ENCODE data around the gene TAOK2.
"Not testable (repeated sequence)": the region's sequence is repeated elsewhere in the genome, so short reads cannot be mapped to it uniquely, and the experiment has no call there.

TAOK2 gene

DNA sequence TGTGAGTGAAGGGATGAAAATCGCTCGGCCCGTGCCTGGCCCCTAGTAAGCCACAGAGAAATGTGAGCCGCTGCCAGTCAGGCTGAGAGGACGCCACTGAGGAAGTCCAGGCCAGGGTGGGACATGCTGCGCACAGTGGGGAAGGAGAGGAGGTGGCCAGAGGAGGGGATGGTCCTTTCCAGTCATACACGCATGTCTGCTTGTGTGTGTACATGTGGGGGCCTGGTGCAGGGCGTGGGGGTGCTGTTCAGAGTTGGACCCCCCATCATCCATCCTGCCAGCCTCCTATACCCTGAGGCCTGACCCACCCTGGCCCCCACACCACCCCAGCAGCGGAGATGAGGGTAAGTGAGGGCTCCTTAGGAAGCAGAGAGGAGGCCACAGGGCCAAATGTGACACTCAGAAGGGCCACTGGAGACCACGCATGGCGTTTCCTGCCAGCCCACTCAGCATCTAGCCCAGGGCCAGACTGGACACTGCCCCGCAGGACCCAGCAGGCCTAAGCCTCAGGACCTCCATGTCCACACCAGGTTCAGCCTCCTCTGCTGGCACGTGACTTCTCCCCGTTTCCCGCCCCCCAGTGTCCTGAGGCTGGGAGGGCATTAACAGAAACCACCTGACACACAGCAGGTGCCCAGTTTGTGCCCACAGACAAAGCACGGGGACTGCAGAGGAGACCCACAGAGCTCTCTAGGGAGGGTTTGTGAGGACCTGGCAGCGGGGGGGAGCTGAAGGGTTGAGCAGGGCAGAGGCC, 30.2 kb downstream of the TAOK2 start:
- DNase-seq (ENCODE audit: low read depth in 1 of 2, low spot score in 1 of 2), result no peak

DNA sequence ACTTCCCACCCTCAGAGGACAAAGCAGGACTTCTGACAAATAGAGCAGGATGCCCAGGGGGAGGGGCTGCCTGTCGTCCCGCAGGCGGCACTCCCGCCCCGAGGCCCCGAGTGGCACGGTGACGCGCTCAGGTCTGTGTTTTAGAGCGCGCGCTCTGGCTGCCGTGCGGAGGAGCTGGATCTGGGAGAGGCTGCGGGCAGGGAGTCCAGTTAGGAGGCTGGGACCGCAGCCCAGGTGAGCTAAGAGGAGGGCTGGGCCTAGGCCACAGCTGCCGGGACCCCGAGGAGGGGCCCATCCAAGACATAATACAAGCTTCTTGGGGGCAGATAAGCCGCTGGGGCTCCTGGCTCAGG, 30.7 kb downstream of the TAOK2 start:
- no peak for DNase-seq (ENCODE audit: low read depth in 1 of 2, low spot score in 1 of 2)

DNA sequence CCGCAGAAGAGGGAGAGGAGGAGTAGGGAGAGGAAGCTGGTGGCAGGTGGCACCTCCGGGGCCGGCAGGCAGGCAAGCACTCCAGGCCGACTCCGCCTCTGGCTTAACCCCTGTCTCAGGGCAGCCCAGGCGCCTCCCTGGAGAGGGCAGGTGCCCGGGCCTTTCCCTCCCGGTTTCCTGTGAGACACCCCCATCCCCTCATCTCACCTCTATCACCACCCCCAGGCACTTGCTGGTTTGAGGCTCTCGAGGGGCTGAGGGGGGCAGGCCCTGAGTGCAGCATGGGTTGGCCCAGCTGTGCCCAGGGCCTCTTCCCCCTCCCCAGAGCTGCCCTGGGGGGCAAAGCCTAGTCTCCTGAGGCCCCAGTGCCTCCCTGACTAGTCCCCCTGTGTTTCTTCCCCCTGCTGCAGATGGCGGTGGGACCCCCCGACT, 31.2 kb downstream of the TAOK2 start:
- no peak for DNase-seq (ENCODE audit: low read depth in 1 of 2, low spot score in 1 of 2)

DNA sequence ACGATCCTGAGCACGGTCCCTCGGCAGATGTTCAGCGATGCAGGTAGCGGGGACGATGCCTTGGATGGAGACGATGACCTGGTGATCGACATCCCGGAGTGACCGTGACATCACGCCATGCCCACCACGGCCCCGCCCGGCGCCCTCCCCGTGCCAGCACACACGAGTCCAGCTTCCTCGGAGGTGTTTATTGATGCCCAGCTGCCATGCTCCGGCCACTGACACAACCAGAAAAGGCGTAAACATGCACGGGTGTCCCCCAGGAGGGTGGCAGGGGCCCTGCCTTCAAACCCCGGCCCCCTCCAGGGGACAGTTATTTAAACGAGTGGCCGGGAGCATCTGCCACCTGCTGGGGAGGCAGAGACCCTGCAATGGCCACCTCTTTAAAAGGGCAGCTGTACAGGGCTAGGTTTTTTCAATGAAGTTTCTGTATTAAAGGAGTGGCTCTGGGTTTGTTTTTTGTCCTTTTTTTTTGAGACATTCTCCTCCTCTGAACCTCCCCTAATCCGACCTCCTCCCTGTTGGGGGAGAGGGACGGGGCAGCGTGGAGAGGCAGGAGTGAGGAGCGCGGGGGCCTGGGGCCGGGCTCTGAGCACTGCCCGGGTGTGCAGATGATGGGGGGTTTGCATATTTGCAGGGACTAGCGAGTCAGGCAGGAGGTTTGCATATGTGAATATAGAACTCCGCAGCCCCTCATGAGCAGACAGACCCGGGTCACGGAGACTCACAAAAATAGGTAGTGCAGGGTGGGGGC, 31.9 kb downstream of the TAOK2 start:
- no peak for DNase-seq (ENCODE audit: low read depth in 1 of 2, low spot score in 1 of 2)

DNA sequence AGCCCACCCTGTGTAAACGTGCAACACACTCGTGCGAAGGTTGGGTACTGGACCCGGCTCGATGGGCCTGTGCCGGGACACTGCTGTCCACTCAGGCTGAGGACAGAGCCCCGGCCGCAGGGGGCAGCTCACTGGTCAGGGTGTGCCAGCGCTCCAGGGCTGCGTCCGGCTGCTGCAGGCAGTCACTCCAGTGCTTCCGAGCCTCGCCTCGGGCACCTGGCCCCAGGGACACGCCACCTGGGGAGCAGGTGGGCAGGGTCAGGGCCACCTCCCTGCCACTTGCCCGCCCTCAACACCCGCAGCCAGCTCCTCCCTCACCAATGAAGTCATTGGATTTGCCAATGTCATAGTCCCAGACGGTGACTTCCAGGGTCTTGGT, 32.4 kb downstream of the TAOK2 start:
- DNase-seq (ENCODE audit: low read depth in 1 of 2, low spot score in 1 of 2), result no peak

DNA sequence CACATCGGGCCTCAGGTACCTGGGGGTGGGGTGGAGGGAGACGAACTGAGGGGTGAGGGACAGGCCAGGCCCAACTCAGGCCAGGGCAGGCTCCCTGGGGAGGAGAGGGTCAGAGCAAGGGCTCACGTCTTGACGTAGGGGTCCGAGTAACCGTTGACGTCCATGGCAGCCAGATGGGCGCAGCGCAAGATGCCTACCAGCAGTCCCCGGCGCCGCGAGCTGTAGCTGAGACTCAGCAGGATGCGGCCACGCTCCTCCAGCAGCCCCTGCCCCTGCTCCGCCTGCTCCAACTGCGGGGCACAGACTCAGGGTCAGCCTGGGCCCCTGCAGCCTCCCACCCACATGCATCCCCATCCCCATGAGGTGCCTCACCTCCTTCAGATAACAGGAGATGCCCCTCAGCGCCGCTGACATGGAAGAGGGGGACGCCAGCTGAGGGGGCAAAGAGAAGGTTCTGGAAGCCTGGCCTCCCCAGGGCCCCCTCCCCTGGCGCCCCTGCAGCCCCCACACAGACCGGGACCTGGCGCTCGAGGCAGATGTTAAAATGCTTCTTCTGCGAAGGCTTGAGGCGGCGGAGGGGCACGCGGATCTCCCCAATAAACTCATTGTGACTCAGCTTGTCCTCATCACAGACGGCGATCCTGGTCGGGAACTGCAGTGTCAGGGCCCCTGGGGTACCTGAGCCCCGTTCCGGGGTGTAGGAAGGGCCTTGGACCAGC, 33.1 kb downstream of the TAOK2 start:
- no peak for DNase-seq (ENCODE audit: low read depth in 1 of 2, low spot score in 1 of 2)

DNA sequence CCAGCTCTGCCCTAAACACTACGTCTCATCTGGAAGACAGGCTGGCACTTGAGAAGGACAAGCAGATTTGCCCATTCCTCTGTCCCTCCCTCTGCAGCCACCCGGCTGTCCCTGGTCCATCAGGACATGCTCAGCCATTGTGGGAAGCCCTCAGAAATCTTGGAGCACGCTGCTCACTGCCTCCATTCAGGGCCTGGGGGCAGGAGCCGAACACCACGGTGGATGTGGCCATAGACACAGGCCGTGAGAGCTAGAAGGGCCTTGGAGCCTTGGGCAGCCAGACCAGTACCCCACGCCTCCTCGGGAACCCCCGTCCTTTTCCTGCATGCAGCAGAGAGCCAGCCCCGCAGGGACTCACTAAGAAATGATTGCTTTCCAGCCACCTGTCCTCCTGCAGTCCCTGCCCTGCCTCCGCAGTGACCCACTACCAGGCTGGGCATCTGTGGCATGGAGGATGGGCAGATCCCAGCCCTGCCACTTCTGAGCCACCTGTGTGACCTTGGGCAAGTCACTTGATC, 33.8 kb downstream of the TAOK2 start:
- no peak for DNase-seq (ENCODE audit: low read depth in 1 of 2, low spot score in 1 of 2)

DNA sequence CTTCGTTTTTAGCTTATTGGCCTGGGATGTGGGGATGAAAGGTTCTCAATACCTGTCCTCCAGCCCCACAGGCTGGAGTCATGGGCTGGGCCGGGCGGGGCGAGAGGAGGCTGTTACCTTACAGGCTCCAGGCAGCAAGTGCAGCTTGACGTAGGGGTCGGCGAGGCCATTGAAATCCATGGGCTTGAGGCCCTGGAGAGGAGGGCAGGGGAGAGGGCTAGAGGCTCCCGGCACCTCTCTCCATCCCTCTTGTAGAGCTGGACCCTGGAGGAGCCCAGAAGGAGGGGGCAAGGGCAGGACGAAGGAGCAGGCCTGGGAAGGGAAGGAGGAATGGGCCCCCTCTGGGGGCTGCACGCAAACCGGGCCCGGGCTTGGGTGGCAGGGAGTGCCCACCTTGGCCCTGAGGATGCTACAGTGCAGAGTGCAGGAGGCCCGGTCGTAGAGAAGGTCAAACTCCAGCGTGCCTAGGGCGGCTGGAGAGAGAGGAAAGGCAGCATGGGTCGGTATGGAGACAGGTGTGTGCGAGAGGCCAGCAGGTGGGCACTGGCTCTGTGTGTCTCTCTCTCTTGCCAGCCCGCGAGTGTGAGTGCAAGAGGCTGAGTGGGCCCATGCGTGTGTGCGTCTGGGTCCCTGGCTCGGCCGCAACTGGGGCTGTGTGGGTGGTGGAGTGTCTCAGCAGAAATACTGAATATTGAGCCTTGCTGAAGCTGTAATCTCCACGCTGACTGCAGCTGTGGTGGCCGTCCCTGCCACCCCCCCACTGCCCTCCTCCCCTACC, 35.6 kb downstream of the TAOK2 start:
- no peak for DNase-seq (ENCODE audit: low read depth in 1 of 2, low spot score in 1 of 2)

DNA sequence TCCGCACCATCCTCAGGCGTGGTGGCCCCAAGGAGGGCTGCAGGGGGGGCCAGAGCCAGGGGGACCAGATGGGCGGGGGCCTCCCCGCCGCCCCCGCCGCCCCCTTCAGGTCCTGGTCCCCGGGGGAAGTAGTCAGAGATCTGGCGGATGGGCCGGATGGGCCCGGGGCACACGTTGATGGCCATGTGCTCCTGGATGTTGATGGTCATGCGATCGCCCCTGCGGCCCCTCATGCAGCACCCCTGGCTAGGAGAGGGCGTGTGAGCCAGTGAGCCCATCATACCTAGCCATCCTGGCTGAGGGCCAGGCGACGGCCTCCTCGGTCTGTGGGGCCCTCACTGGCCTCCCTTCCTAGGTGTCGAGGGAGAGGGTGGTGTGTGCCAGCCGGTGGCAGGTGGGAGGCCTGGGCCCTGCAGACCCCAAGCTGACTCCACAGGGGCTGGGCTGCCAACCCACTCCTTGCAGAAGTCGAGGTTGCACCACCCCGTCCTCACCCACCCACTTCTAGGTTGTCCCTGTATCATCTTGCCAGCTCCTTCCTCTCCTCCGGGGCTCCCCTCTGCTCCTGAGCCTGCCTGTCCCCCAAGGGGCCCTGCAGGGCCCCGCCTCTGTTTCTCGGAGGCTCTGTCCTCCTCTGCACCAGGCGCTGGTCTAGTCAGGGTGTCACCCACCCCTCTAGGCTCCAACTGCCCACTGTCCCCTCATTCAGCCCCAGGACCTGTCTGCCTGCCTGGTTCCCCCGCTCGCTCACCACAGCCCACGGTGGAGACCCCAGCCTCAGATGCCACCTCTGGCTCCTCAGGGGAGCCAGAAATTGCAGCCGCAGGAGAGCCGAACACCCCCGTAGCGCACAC, 36.5 kb downstream of the TAOK2 start:
- DNase-seq (ENCODE audit: low read depth in 1 of 2, low spot score in 1 of 2), result no peak

DNA sequence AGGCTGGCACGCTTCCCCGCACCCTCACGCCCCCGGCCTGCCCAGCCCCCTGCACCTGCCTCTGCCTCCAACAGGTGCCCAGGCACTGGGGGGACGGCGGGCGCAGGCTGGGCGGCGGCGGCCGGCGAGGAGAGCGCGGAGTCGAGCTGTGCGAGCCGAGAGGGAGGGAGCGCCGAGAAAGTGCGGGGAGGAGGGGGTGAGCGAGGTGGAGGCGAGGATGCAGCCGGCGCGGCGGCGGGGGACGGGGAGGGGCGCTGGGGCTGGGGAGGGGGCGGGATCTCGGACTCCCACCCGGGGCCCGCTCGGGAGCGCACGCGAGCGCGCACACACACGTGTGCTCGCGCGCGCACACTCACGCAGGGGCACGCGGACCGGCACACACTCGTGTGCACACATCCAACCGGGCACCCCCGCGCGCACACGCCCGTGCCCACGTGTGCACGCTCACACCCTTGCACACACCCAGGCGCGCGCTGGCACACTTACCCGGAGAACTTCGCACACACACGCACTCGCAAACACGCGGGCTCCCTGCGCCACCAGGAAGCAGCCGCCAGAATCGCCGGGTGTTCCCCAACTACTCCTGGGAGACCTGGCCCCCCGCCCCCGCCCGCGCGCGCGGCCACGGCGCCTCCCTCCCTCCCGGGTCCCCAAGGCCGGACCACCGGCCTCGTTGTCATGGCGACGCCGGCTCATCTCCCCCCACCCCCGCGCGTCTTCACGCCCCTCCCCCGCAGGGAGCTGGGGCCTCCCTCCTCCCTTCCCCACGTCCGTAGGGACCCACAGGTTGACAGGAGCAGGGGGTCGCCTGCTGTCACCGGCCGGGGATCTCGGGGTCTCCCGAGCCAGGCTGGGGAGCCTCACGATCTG, 37.4 kb downstream of the TAOK2 start, which contains the start of gene DOC2A:
Gene DOC2A, minus strand, starts transcription at position 184 of the 870 bp plus-strand sequence. CDS start 805 bp downstream, outside the sequence.
- DNase-seq (ENCODE audit: low read depth in 1 of 2, low spot score in 1 of 2), result no peak

DNA sequence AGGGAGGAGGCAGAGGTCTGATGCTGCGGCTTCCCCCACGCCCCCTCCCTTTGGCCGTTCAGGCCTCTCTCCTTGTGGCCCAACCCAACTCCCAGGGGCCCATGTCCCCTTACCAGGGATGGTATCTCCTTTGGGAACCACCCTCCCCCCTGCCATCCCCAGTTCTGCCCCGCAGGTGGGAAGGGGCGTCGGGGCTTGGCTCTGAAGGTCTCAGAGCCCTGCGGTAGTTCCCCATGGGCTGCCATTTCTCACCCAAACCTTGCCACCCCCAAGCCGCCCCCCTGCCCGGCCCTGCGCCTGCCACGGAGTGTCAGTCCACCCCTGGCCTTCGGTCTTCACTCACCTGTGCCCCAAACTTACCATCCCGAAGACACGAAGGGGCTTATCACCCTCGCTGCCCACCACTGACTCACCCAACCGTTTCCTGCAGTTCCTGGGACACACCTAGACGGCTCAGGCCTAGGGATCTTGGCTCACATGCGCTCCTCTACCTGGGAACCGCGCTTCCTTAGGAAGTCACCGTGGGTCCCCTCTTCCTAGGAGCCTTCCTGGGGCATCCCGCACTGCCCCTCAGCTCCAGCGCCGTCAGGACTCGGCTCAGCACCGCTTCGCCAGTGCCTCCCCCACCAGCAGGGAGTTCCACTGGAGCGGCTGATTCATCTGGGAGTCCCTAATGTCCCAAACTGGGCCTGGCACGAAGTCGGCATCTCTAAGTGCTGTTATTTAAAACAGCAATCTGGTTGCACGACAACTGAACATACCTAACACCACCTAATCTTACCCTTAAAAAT, 38.2 kb downstream of the TAOK2 start:
- no peak for DNase-seq (ENCODE audit: low read depth in 1 of 2, low spot score in 1 of 2)

DNA sequence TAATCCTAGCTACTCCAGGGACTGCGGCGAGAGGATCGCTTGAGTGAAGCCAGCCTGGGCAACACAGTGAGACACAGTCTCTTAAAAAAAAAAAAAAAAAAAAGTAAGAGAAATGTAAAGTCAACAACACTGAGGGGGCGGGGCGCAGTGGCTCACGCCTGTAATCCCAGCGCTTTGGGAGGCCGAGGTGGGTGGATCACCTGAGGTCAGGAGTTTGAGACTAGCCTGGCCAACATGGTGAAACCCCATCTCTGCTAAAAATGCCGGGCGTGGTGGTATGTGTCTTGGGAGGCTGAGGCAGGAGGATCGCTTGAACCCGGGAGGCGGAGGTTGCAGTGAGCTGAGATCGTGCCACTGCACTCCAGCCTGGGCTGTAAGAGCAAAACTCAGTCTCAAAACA, 38.9 kb downstream of the TAOK2 start:
- DNase-seq (ENCODE audit: low read depth in 1 of 2, low spot score in 1 of 2), result not testable (repeated sequence)

DNA sequence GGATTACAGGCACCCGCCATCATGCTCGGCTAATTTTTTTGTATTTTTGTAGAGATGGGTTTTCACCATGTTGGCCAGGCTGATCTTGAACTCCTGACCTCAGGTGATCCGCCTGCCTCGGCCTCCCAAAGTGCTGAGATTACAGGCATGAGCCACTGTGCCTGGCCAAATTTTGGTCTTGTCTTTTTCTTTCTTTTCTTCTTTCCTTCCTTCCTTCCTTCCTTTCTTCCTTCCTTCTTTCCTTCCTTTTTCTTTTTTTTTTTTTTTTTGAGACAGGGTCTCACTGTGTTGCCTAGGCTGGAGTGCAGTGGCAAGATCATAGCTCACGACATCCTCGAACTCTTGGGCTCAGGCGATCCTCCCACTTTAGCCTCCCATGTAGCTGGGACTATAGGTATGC, 41.8 kb downstream of the TAOK2 start:
- not testable (repeated sequence) for DNase-seq (ENCODE audit: low read depth in 1 of 2, low spot score in 1 of 2)

DNA sequence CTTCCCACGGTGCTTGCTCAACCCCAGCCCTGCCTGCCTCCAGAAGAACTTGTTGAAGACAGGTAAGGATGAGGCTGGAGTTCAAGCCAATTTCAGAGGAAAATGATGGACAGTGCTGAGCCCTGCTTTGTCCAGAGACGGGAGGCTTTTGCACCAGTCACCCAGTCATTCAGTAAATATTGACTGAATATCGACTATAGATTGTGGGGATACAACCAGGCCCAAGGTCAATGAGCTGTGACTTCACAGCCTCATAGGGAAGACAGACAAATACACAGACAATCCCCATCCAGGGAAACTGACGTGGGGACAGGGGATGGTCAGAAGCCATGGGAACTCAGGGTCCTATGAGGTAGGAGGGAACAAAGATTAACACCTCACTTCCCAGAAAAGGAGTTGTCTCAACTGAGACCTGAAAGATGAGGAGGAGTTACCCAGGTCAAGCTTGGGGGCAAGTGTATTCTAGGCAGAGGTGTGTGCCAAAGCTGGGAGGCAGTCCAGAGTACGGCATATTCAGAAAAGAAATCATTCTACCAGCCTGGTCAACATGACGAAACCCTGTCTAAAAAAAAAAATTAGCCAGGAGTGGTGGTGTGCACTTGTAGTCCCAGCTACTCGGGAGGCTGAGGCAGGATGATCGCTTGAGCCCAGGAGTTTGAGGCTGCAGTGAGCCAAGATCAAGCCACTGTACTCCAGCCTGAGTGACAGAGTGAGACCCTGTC, 43.0 kb downstream of the TAOK2 start:
- no peak for DNase-seq (ENCODE audit: low read depth in 1 of 2, low spot score in 1 of 2)

DNA sequence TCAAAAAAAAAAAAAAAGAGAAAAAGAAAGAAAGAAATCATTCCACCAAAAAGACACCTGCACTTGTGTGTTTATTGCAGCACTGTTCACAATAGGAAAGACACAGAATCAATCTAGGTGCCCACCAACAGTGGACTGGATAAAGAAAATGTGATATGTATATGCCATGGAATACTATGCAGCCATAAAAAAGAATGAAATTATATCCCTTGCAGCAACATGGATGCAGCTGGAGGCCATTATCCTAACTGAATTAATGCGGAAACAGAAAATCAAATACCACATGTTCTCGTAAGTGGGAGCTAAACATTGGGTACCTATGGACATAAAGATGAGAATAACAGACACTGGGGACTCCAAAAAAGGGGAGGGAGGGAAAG, 43.6 kb downstream of the TAOK2 start:
- no peak for DNase-seq (ENCODE audit: low read depth in 1 of 2, low spot score in 1 of 2)

DNA sequence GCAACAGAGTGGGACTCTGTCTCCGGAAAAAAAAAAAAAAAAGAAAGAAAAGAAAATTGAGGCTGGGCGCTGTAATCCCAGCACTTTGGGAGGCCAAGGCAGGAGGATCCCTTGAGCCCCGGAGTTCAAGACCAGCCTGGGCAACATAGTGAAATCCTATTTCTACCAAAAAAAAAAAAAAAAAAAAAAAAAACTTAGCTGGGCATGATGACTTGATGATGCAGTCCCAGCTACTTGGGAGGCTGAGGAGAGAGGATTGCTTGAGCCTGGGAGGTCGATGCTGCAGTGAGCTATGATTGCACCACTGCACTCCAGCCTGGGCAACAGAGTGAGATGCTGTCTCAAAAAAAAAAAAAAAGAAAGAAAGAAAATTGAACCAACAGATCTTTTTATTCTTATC, 44.3 kb downstream of the TAOK2 start:
- DNase-seq (ENCODE audit: low read depth in 1 of 2, low spot score in 1 of 2), result not testable (repeated sequence)

DNA sequence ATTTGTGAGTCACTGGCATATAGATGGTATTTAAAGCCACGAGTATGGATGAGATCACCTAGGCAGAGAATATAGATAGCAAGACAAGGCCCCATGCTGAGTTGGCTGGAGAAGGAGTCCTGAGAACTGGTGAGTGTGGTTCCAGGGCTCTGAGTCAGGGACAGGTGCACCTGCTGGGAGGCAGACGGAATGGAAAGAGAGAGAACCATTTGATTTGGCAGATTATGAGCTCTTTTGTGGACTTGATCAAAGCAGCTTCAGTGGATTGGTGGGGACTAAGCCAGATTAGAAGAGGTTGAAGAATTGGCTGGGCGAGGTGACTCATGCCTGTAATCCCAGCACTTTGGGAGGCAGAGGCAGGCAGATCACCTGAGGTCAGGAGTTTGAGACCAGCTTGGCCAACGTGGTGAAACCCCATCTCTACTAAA, 45.1 kb downstream of the TAOK2 start:
- no peak for DNase-seq (ENCODE audit: low read depth in 1 of 2, low spot score in 1 of 2)

DNA sequence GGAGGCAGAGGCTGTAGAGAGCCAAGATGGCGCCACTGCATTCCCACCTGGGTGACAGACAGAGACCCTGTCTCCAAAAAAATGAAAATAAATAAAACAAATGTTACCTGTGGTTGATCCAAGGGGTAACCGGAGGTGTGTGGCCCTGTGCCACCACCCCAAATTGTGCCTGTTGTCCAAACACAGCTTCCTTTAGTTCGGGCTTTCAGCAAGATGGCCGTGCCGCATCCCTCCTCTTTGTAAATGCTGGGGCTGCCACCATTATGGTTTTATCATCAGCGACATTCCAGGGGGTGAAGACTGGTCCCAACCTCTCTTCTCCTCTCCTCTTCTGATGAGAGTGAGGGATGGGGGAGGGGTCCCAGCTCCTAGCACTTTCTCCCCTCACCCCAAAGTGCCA, 49.2 kb downstream of the TAOK2 start, which contains the start of gene C16orf92:
Gene C16orf92, plus strand, starts transcription at position 312 of the 400 bp plus-strand sequence. CDS start 143 bp downstream, outside the sequence.
- no peak for DNase-seq (ENCODE audit: low read depth in 1 of 2, low spot score in 1 of 2)

All from activated T-helper 1 cell treated with anti-CD3 and anti-CD28 coated beads, Interleukin-2, amount 50 U/mL, for 16 hours (primary cell).